H9 (cell line): Measurements from ENCODE around the gene LRSAM1. TPM values are rescaled to one million over a fixed set of nuclear protein-coding genes. Genes with fewer than 3 reads are reported as not detected.

Source experiments
- DNase-seq: peaks from one replicate; pipeline ENCODE4 v3.0.0-alpha.2; 2017
- H2AFZ ChIP-seq: one replicate; pipeline ENCODE4 v1.6.1; 2013; ENCODE audit warnings: mild to moderate bottlenecking, low read length, control low read depth, moderate library complexity
- H2AK5ac ChIP-seq: 2 replicates; pipeline ENCODE4 v1.6.1; 2013; ENCODE audit warnings: low read length, control low read depth, mixed read lengths; ENCODE audit not compliant: insufficient read length
- H2BK120ac ChIP-seq: one replicate; pipeline ENCODE4 v1.6.1; 2013; ENCODE audit warnings: low read depth, mild to moderate bottlenecking, low read length, control low read depth, inconsistent platforms; ENCODE audit not compliant: poor library complexity, severe bottlenecking
- H2BK12ac ChIP-seq: 2 replicates; pipeline ENCODE4 v1.6.1; 2013; ENCODE audit warnings: low read length, control low read depth, mixed read lengths, low read depth; ENCODE audit not compliant: insufficient read length
- H2BK15ac ChIP-seq: 2 replicates; pipeline ENCODE4 v1.6.1; 2013; ENCODE audit warnings: low read depth, low read length, control low read depth
- H2BK20ac ChIP-seq: one replicate; pipeline ENCODE4 v1.6.1; 2013; ENCODE audit warnings: low read depth, mild to moderate bottlenecking, low read length, control low read depth, inconsistent platforms; ENCODE audit not compliant: poor library complexity, severe bottlenecking
- H2BK5ac ChIP-seq: 2 replicates; pipeline ENCODE4 v1.6.1; 2013; ENCODE audit warnings: low read length, control low read depth, mixed read lengths; ENCODE audit not compliant: insufficient read length
- H3K14ac ChIP-seq: 2 replicates; pipeline ENCODE4 v1.6.1; 2013; ENCODE audit warnings: low read length, control low read depth; ENCODE audit not compliant: insufficient read depth
- H3K18ac ChIP-seq: 2 replicates; pipeline ENCODE4 v1.6.1; 2013; ENCODE audit warnings: low read depth, mild to moderate bottlenecking, mixed read lengths, low read length, control low read depth; ENCODE audit not compliant: insufficient read length
- H3K23ac ChIP-seq: 2 replicates; pipeline ENCODE4 v1.6.1; 2013; ENCODE audit warnings: low read length, control low read depth, mixed read lengths, low read depth; ENCODE audit not compliant: insufficient read length
- H3K23me2 ChIP-seq: 2 replicates; pipeline ENCODE4 v1.6.1; 2013; ENCODE audit warnings: low read depth, mild to moderate bottlenecking, mixed read lengths, low read length, control low read depth; ENCODE audit not compliant: insufficient read length, poor library complexity, severe bottlenecking
- H3K27ac ChIP-seq: 2 replicates; pipeline ENCODE4 v1.5.1; 2013; ENCODE audit warnings: low read length, control low read depth, mixed read lengths, low read depth; ENCODE audit not compliant: insufficient read length
- H3K27me3 ChIP-seq: 2 replicates; pipeline ENCODE4 v1.6.1; 2013; ENCODE audit warnings: low read length, control low read depth, inconsistent platforms; ENCODE audit not compliant: insufficient read depth
- H3K4ac ChIP-seq: 2 replicates; pipeline ENCODE4 v1.6.1; 2013; ENCODE audit warnings: low read depth, mild to moderate bottlenecking, control low read depth, inconsistent platforms, low read length, moderate library complexity
- H3K4me1 ChIP-seq: 2 replicates; pipeline ENCODE4 v1.6.1; 2013; ENCODE audit warnings: low read length, control low read depth, inconsistent platforms; ENCODE audit not compliant: insufficient read depth
- H3K4me2 ChIP-seq: 2 replicates; pipeline ENCODE4 v1.6.1; 2013; ENCODE audit warnings: low read length, control low read depth, mixed read lengths; ENCODE audit not compliant: insufficient read length, insufficient read depth
- H3K56ac ChIP-seq: 2 replicates; pipeline ENCODE4 v1.6.1; 2013; ENCODE audit warnings: low read depth, mild to moderate bottlenecking, mixed read lengths, low read length, control low read depth; ENCODE audit not compliant: insufficient read length
- H3K79me1 ChIP-seq: 2 replicates; pipeline ENCODE4 v1.6.1; 2013; ENCODE audit warnings: low read depth, mild to moderate bottlenecking, moderate library complexity, low read length, control low read depth, inconsistent platforms; ENCODE audit not compliant: insufficient read depth, poor library complexity, severe bottlenecking
- H3K79me2 ChIP-seq: 2 replicates; pipeline ENCODE4 v1.6.1; 2013; ENCODE audit warnings: low read length, control low read depth, inconsistent platforms; ENCODE audit not compliant: insufficient read depth
- H3K9ac ChIP-seq: 2 replicates; pipeline ENCODE4 v1.6.1; 2013; ENCODE audit warnings: low read length, control low read depth, mixed read lengths; ENCODE audit not compliant: insufficient read length; ENCODE audit errors: extremely low read depth
- H3K9me3 ChIP-seq: one replicate; pipeline ENCODE4 v1.6.1; 2013; ENCODE audit warnings: low read depth, low read length, inconsistent platforms; ENCODE audit not compliant: control insufficient read depth
- H3T11ph ChIP-seq: one replicate; pipeline ENCODE4 v1.6.1; 2013; ENCODE audit warnings: mild to moderate bottlenecking, low read length, control low read depth, inconsistent platforms
- H4K20me1 ChIP-seq: one replicate; pipeline ENCODE4 v1.6.1; 2013; ENCODE audit not compliant: control insufficient read depth, insufficient read length, insufficient read depth
- H4K5ac ChIP-seq: 2 replicates; pipeline ENCODE4 v1.6.1; 2013; ENCODE audit warnings: low read depth, mild to moderate bottlenecking, mixed read lengths, low read length, control low read depth; ENCODE audit not compliant: insufficient read length
- H4K8ac ChIP-seq: replicated peaks from 2 replicates; pipeline ENCODE4 v1.6.1; 2013; ENCODE audit warnings: low read length, control low read depth, mixed read lengths, low read depth; ENCODE audit not compliant: insufficient read length
- H4K91ac ChIP-seq: 2 replicates; pipeline ENCODE4 v1.6.1; 2013; ENCODE audit warnings: low read depth, mild to moderate bottlenecking, moderate library complexity, mixed read lengths, low read length, control low read depth; ENCODE audit not compliant: insufficient read length
- H3K27ac Mint-ChIP-seq, 3 experiments: 2 replicates in 2 of 3; 3 replicates in 1 of 3; pipeline ENCODE4 v1.8.0; 2020 to 2021; ENCODE audit warnings: mixed read lengths in 3 of 3, mild to moderate bottlenecking in 1 of 3, moderate library complexity in 1 of 3
- H3K27me3 Mint-ChIP-seq: 2 replicates; pipeline ENCODE4 v1.8.0; 2021; ENCODE audit warnings: low read depth, mild to moderate bottlenecking, moderate library complexity, mixed read lengths
- H3K36me3 Mint-ChIP-seq, 3 experiments: 2 replicates in 2 of 3; 3 replicates in 1 of 3; pipeline ENCODE4 v1.8.0; 2020 to 2021; ENCODE audit warnings: low read depth in 3 of 3, mixed read lengths in 3 of 3; ENCODE audit not compliant: insufficient read depth in 1 of 3
- H3K4me1 Mint-ChIP-seq, 2 experiments: 2 replicates each; pipeline ENCODE4 v1.8.0; 2020; ENCODE audit warnings: mixed read lengths in 2 of 2
- H3K4me3 Mint-ChIP-seq, 2 experiments: 2 replicates in 1 of 2; 3 replicates in 1 of 2; pipeline ENCODE4 v1.8.0; 2020 to 2021; ENCODE audit warnings: mild to moderate bottlenecking in 2 of 2, mixed read lengths in 2 of 2, moderate library complexity in 1 of 2
- H3K9me3 Mint-ChIP-seq, 2 experiments: 2 replicates in 1 of 2; 3 replicates in 1 of 2; pipeline ENCODE4 v1.8.0; 2020; ENCODE audit warnings: mild to moderate bottlenecking in 2 of 2, mixed read lengths in 2 of 2, moderate library complexity in 1 of 2
- CTCF ChIP-seq: fragments of 200-600 bp; sonication (generic); conservative IDR thresholded peaks from 3 replicates; pipeline ENCODE4 v1.8.0; 2021; ENCODE audit warnings: antibody characterized with exemption, mild to moderate bottlenecking
- WGBS: extraction: QIAGEN DNeasy Blood & Tissue Kit; methylation state at CpG from one replicate; pipeline ENCODE4 v1.1.7; 2013; ENCODE audit warnings: missing lambda C conversion rate, low lambda C conversion rate, mixed read lengths; ENCODE audit not compliant: insufficient read length; ENCODE audit errors: extremely low coverage; 5-methylcytosine and 5-hydroxymethylcytosine counted together
- total RNA-seq: library from RNA; stranded (reverse); gene quantifications from 2 replicates; pipeline ENCODE4 v1.2.1, GENCODE V29; 2021

The LRSAM1 gene
- total RNA-seq, 1 experiment from 2014 or later = 16.2 TPM

- Histone ChIP-seq H4K5ac (no peak overlapping the region), H2BK120ac (no peak overlapping the region), H3K9ac (peak overlapping the region; percentile 1), H4K91ac (no peak overlapping the region), H3K27ac (peak overlapping the region; percentile 34), H4K20me1 (no peaks in the 10 kb centered on the region), H4K8ac (no peak overlapping the region), H3K4ac (no peak overlapping the region), H3K79me2 (peaks cover 20% of the 10 kb centered on the region; the same call in 1 of the 2 replicates), H3T11ph (no peak overlapping the region), H2BK5ac (no peak overlapping the region), H3K14ac (no peak overlapping the region), H3K18ac (no peak overlapping the region), H2BK12ac (no peak overlapping the region), H3K4me1 (peaks cover 4% of the 10 kb centered on the region), H2AK5ac (no peak overlapping the region), H3K27me3 (no peaks in the 10 kb centered on the region), H2AFZ (no peak overlapping the region), H3K23me2 (peaks cover 18% of the 10 kb centered on the region), H3K56ac (no peak overlapping the region), H3K79me1 (peaks cover 2% of the 10 kb centered on the region), H3K4me2 (peak overlapping the region; percentile 93), H2BK15ac (no peak overlapping the region), H3K23ac (no peak overlapping the region), H2BK20ac (no peak overlapping the region), H3K9me3 (no peaks in the 10 kb centered on the region)
- peaks cover 66 to 76% (median 71%) of the 10 kb centered on the region in 3 experiments for H3K36me3 Mint-ChIP-seq
- no peak for TF ChIP-seq CTCF
- no peak for DNase-seq
- H3K27me3 Mint-ChIP-seq = peaks cover 2% of the 10 kb centered on the region
- peaks cover 0 to 4% of the 10 kb centered on the region in 2 experiments; a peak in 4 of 5 replicates for H3K9me3 Mint-ChIP-seq
- H3K4me1 Mint-ChIP-seq = peaks cover 24 to 28% of the 10 kb centered on the region in 2 experiments
- peak overlapping the region in 2 of 3 experiments; percentile 98 to 99; a peak in 4 of 7 replicates for H3K27ac Mint-ChIP-seq
- H3K4me3 Mint-ChIP-seq = peak overlapping the region; percentile 96 to 99
- no CpG with 5 or more reads among the region's 8 CpGs for WGBS
These were observed 3.1 kb upstream of the LRSAM1 start for GRCh38 chr9:127448112-127448805.
